Right lobe of liver (tissue), 6 donors: Measurements from ENCODE around the gene ARHGAP8. TPM values are rescaled to one million over a fixed set of nuclear protein-coding genes. Genes with fewer than 3 reads are reported as not detected.

Experiments used
- ATAC-seq, 4 donors: fragments of 200-7000 bp; cut with Tn5 transposase; one replicate each; pipeline ENCODE4 v1.9.1; 2020; ENCODE audit warnings: mild to moderate bottlenecking in 4 of 4, moderate library complexity in 4 of 4
- DNase-seq, 3 donors: peaks; one replicate each; pipeline ENCODE4 v3.0.0-alpha.2; 2020
- H3K27ac ChIP-seq, 3 donors: fragments of 200-600 bp; one replicate each; pipeline ENCODE4 v1.8.0; 2022
- H3K27me3 ChIP-seq, 2 donors: fragments of 200-600 bp; one replicate each; pipeline ENCODE4 v1.8.0; 2022
- H3K36me3 ChIP-seq, 4 donors: fragments of 200-600 bp; sonication (generic) in 1 of 4; one replicate each; pipeline versions ENCODE4 v1.5.1 to v1.8.0; 2017 to 2022; ENCODE audit warnings: control low read depth in 1 of 4
- H3K4me1 ChIP-seq, 4 donors: fragments of 200-600 bp; sonication (generic) in 1 of 4; one replicate each; pipeline versions ENCODE4 v1.5.1 to v1.8.0; 2017 to 2022; ENCODE audit warnings: control low read depth in 1 of 4
- H3K4me3 ChIP-seq, 3 donors: fragments of 200-600 bp; one replicate each; pipeline ENCODE4 v1.8.0; 2022
- H3K9me3 ChIP-seq, 4 donors: fragments of 200-600 bp; sonication (generic) in 1 of 4; one replicate each; pipeline versions ENCODE4 v1.5.1 to v1.8.0; 2017 to 2022; ENCODE audit warnings: control low read depth in 1 of 4
- POLR2A ChIP-seq: fragments of 450-650 bp; IDR thresholded peaks from one replicate; pipeline ENCODE4 v1.6.1; 2017; ENCODE audit warnings: antibody characterized with exemption, mild to moderate bottlenecking
- WGBS: methylation state at CpG from one replicate; pipeline ENCODE4 v1.1.6; 2018; ENCODE audit warnings: low coverage, low lambda C conversion rate; ENCODE audit not compliant: insufficient coverage; ENCODE audit errors: missing lambda C conversion rate; 5-methylcytosine and 5-hydroxymethylcytosine counted together
- intact Hi-C, 2 donors: fragments of 100-400 bp; cut with DNase I; formaldehyde crosslinking; loops; one replicate each; pipeline versions ENCODE4 v1.11.2 to v1.14.1; 2022
- total RNA-seq, 6 experiments: library from RNA; depleted of rRNA in 2 of 6; stranded (reverse); fragments of >200 nt in 2 of 6; fragmentation: NEBNext Ultra II Directional in 3 of 6; extraction: Animal tissue kit (Norgen Biotek cat#: 25700) in 3 of 6; gene quantifications; one replicate each; pipeline versions ENCODE4 v1.1.0 to v1.2.4, GENCODE V29; 2016 to 2023
- TF ChIP-seq, protein P1 (sequence below), 4 donors: fragments of 200-600 bp in 3 of 4; fragments of 450-650 bp in 1 of 4; IDR thresholded peaks; one replicate each; pipeline versions ENCODE4 v1.5.1 to v1.8.0; 2016 to 2022; ENCODE audit warnings: antibody characterized with exemption in 4 of 4, mild to moderate bottlenecking in 2 of 4
- donor health status: DM: no; HTN: yes; CAD: no.
- donor health status: DM: no; HTN: no; CAD: no.
- donor health status: DM: no; HTN: no; CAD: no.
- donor health status: DM: no; HTN: yes; CAD: no.
- donor health status: DM: no; HTN: yes; CAD: no.

Gene ARHGAP8
- total RNA-seq, 6 experiments from 2014 or later: 0.49 to 1.0 (median 0.61) TPM; not detected in 1

DNA sequence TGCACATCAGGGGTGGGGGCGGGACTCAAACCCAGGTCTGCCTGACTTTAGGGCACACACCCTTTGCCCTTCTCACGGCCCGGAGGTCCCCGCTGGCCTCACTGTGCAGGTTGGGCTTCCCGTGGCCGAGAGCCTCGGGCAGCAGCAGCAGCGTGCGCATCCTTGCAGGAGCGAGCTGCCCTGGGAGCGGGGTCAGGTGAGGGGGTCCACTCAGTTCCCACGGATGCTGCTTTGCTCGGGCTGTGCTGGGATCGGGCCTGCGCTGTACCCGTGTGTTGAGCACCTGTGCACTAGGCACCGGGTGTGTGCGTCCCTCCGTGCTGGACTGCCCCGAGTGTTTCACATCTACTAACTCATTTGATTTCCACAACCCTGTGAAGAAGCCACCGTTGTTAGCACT is 25.2 kb upstream of the ARHGAP8 start:
- intact Hi-C loops: no loop called here
- ATAC-seq (no peak), DNase-seq (peak; percentile 15 to 40 (median 37))
- Histone ChIP-seq H3K9me3 (no peaks in the 10 kb centered on the region), H3K27ac (no peak overlapping the region), H3K4me1 (peaks cover 0 to 3% (median 0%) of the 10 kb centered on the region in 4 donors), H3K4me3 (no peak overlapping the region), H3K27me3 (no peaks in the 10 kb centered on the region), H3K36me3 (peaks cover 0 to 11% (median 3%) of the 10 kb centered on the region in 4 donors)
- TF ChIP-seq, protein P1, sequence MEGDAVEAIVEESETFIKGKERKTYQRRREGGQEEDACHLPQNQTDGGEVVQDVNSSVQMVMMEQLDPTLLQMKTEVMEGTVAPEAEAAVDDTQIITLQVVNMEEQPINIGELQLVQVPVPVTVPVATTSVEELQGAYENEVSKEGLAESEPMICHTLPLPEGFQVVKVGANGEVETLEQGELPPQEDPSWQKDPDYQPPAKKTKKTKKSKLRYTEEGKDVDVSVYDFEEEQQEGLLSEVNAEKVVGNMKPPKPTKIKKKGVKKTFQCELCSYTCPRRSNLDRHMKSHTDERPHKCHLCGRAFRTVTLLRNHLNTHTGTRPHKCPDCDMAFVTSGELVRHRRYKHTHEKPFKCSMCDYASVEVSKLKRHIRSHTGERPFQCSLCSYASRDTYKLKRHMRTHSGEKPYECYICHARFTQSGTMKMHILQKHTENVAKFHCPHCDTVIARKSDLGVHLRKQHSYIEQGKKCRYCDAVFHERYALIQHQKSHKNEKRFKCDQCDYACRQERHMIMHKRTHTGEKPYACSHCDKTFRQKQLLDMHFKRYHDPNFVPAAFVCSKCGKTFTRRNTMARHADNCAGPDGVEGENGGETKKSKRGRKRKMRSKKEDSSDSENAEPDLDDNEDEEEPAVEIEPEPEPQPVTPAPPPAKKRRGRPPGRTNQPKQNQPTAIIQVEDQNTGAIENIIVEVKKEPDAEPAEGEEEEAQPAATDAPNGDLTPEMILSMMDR (IDR thresholded peaks at IDR 0.05): no peak
- no peak for TF ChIP-seq POLR2A
- no CpG with 5 or more reads among the region's 21 CpGs for WGBS

DNA sequence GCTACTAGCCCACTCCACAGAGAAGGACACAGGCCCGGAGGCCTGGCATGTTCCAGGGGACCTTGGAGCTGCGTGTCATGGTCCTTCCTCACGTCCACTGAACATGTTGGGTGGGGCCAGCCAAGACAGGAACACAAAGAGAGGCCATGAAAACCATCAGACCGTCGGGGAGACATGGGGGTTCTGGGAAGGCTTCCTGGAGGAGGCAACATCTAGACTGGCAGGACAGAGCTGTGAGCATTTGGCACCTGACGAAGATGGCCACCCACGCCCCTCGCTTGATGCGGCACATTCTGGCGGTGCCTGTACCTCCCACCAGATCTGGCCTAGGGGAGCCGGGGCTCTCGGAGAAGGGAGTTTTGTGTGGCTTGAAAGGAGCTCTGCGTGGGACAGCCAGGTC is 24.7 kb upstream of the ARHGAP8 start:
- intact Hi-C loops: no loop called here
- WGBS: 93% methylated on average over 3 of the region's 13 CpGs
- Histone ChIP-seq H3K4me3 (no peak overlapping the region), H3K27ac (no peak overlapping the region), H3K9me3 (no peaks in the 10 kb centered on the region), H3K36me3 (peaks cover 0 to 11% (median 3%) of the 10 kb centered on the region in 4 donors), H3K27me3 (no peaks in the 10 kb centered on the region), H3K4me1 (peaks cover 0 to 3% (median 0%) of the 10 kb centered on the region in 4 donors)
- no peak for TF ChIP-seq POLR2A
- TF ChIP-seq, protein P1 (IDR thresholded peaks at IDR 0.05): no peak
- no peak for ATAC-seq
- peak; percentile 12 to 39 (median 37) for DNase-seq

GRCh38 chr22:44728761-44729324 is 23.5 kb upstream of the ARHGAP8 start:
- intact Hi-C loops: no loop called here
- peak overlapping the region in 1 of 3 donors; percentile 10 for H3K27ac ChIP-seq
- no peaks in the 10 kb centered on the region for H3K27me3 ChIP-seq
- H3K9me3 ChIP-seq: no peaks in the 10 kb centered on the region
- peaks cover 0 to 11% (median 3%) of the 10 kb centered on the region in 4 donors for H3K36me3 ChIP-seq
- 82% methylated on average over 10 of the region's 21 CpGs for WGBS
- ATAC-seq (peak in 2 of 4 donors; percentile 5 to 6), DNase-seq (peak; percentile 20 to 58 (median 47))
- no peak overlapping the region for H3K4me3 ChIP-seq
- TF ChIP-seq, protein P1 (IDR thresholded peaks at IDR 0.05): no peak
- no peak for TF ChIP-seq POLR2A
- H3K4me1 ChIP-seq: peaks cover 0 to 3% (median 0%) of the 10 kb centered on the region in 4 donors

- no peak overlapping the region for H3K4me3 ChIP-seq
- DNase-seq (peak; percentile 37 to 57 (median 45)), ATAC-seq (peak in 3 of 4 donors; percentile 13 to 26 (median 26))
- H3K36me3 ChIP-seq: peaks cover 0 to 11% (median 3%) of the 10 kb centered on the region in 4 donors
- peak overlapping the region in 1 of 3 donors; percentile 10 for H3K27ac ChIP-seq
- no peak for TF ChIP-seq POLR2A
- TF ChIP-seq, protein P1 (IDR thresholded peaks at IDR 0.05): peak in 1 of 4 donors; percentile 5
- intact Hi-C loops: no loop called here
- 70% methylated on average over 4 of the region's 39 CpGs for WGBS
- peaks cover 0 to 3% (median 0%) of the 10 kb centered on the region in 4 donors for H3K4me1 ChIP-seq
- H3K27me3 ChIP-seq: no peaks in the 10 kb centered on the region
- no peaks in the 10 kb centered on the region for H3K9me3 ChIP-seq
These were observed 22.9 kb upstream of the ARHGAP8 start for GRCh38 chr22:44729391-44730021.
